Measurements from ENCODE around the gene PWWP2B. TPM values are rescaled to one million over a fixed set of nuclear protein-coding genes. Genes with fewer than 3 reads are reported as not detected.
A peak's percentile ranks its signal among the peaks of the same experiment; 100 is the strongest.

The PWWP2B gene
- total and polyA plus RNA-seq, 2 of the 4 experiments (the other 2 are of a cell fraction) = 1.7 to 2.2 TPM

DNA sequence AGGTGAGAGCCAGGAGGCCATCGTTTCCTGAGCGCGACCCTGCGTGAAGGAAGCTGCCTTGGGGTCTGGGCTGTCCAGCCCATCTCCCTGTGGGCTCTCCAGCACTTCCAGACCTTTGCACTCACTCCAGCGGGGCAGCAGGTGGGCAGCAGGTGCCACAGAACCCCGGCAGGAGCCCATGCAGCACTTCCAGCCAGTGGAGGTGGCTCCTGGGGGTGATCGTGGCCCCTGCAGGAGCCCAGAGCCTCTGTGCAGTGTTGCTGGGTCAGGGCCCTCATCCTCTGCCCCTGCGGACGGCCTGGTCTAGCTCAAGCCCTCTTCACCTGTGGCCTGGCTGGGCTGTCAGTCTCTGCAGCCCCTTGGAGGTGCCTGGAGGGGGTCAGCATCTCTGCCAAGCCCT lies 59.9 kb downstream of the PWWP2B start:
- H2AFZ ChIP-seq (replicated peaks; ENCODE audit: low read length, poor library complexity) = peak overlapping the region; percentile 14
- H3K23ac ChIP-seq (ENCODE audit: low read depth, low read length) = no peak overlapping the region
- ChIA-PET CTCF (no interaction called here), POLR2A (ENCODE audit: unreplicated experiment) (no interaction called here)
- dilution Hi-C loops (cut with HindIII; ENCODE audit: low sequenced_read_pairs, unreplicated experiment) = no loop called here
- H3K9ac ChIP-seq (ENCODE audit: low read depth, low read length) = no peak overlapping the region
- no peaks in the 10 kb centered on the region for H3K36me3 ChIP-seq (ENCODE audit: control insufficient read depth, insufficient read depth, low read length)
- H2AK9ac ChIP-seq (replicated peaks; ENCODE audit: low read depth, low read length, poor library complexity) = no peak overlapping the region
- H3K9me3 ChIP-seq (ENCODE audit: control insufficient read depth, insufficient read depth, low read length) = no peaks in the 10 kb centered on the region
- no peak overlapping the region for H2BK20ac ChIP-seq (ENCODE audit: low read depth, low read length)
- H2BK5ac ChIP-seq (ENCODE audit: low read depth, low read length, poor library complexity, severe bottlenecking) = no peak overlapping the region
- no peak overlapping the region for H3K56ac ChIP-seq (ENCODE audit: extremely low read depth, insufficient read depth, low read length)
- in situ Hi-C loops (cut with MboI; ENCODE audit: low sequenced_read_pairs) = loop anchor here (5.0 kb wide), 2 partner anchors 180 to 235 kb away; no protein-coding TSS in a partner anchor
- no TSS peak for BruUV-seq (replicated peaks)
- no peak overlapping the region for H3K27ac ChIP-seq (ENCODE audit: insufficient read depth, low read length)
- no peak overlapping the region for H2AK5ac ChIP-seq (ENCODE audit: low read depth, low read length)
- H4K91ac ChIP-seq (ENCODE audit: insufficient read depth, low read depth, low read length) = no peak overlapping the region
- no peak overlapping the region for H2BK15ac ChIP-seq (ENCODE audit: low read depth, low read length)
- peaks cover 9% of the 10 kb centered on the region; the same call in 1 of the 2 replicates for H3K27me3 ChIP-seq (ENCODE audit: control insufficient read depth, insufficient read depth, low read length)
- no peak overlapping the region for H3K18ac ChIP-seq (ENCODE audit: low read depth, low read length)
- intact Hi-C loops (cut with micrococcal nuclease) = no loop called here
- H3K4me1 ChIP-seq (ENCODE audit: control insufficient read depth, insufficient read depth, low read length) = 0 out of 2 replicates have a peak, but pooled peaks cover 2% of the 10 kb centered on the region
- ATAC-seq (ENCODE audit: low read depth) (no peak), DNase-seq (no peak)
- H3K4ac ChIP-seq (ENCODE audit: low read depth, low read length) = no peak overlapping the region
- H3K4me3 ChIP-seq (ENCODE audit: insufficient read depth, low read depth, low read length) = no peak overlapping the region
- no peak overlapping the region for H3K4me2 ChIP-seq (ENCODE audit: low read depth, low read length)
- 74% methylated on average over 3 of the region's 9 CpGs; no CpG with 5 or more reads in 1 of the 2 experiments for WGBS, 2 experiments (ENCODE audit: extremely low coverage in 2 of 2, insufficient read length in 1 of 2)
- H2BK120ac ChIP-seq (ENCODE audit: low read depth, low read length) = no peak overlapping the region
- TF ChIP-seq RAD21 (IDR thresholded peaks at IDR 0.05; ENCODE audit: low read length) (no peak), NFE2L2 (IDR thresholded peaks at IDR 0.05; ENCODE audit: low read depth, low read length) (no peak), BHLHE40 (IDR thresholded peaks at IDR 0.05; ENCODE audit: low read depth, low read length) (no peak), MXI1 (IDR thresholded peaks at IDR 0.05; ENCODE audit: borderline replicate concordance, low read depth, low read length) (no peak), POLR2A (IDR thresholded peaks at IDR 0.05; ENCODE audit: low read depth, low read length) (no peak), MAZ (IDR thresholded peaks at IDR 0.05; ENCODE audit: borderline replicate concordance, low read depth, low read length) (no peak)
- TF ChIP-seq, protein P1, sequence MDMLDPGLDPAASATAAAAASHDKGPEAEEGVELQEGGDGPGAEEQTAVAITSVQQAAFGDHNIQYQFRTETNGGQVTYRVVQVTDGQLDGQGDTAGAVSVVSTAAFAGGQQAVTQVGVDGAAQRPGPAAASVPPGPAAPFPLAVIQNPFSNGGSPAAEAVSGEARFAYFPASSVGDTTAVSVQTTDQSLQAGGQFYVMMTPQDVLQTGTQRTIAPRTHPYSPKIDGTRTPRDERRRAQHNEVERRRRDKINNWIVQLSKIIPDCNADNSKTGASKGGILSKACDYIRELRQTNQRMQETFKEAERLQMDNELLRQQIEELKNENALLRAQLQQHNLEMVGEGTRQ (IDR thresholded peaks at IDR 0.05; ENCODE audit: low read depth, low read length) = no peak
- TF ChIP-seq, protein P2, sequence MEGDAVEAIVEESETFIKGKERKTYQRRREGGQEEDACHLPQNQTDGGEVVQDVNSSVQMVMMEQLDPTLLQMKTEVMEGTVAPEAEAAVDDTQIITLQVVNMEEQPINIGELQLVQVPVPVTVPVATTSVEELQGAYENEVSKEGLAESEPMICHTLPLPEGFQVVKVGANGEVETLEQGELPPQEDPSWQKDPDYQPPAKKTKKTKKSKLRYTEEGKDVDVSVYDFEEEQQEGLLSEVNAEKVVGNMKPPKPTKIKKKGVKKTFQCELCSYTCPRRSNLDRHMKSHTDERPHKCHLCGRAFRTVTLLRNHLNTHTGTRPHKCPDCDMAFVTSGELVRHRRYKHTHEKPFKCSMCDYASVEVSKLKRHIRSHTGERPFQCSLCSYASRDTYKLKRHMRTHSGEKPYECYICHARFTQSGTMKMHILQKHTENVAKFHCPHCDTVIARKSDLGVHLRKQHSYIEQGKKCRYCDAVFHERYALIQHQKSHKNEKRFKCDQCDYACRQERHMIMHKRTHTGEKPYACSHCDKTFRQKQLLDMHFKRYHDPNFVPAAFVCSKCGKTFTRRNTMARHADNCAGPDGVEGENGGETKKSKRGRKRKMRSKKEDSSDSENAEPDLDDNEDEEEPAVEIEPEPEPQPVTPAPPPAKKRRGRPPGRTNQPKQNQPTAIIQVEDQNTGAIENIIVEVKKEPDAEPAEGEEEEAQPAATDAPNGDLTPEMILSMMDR (conservative IDR thresholded peaks at IDR 0.05; ENCODE audit: low read depth, low read length) = no peak
- H3K79me1 ChIP-seq (ENCODE audit: low read depth in 1 of 2, low read length in 2 of 2) = no peaks in the 10 kb centered on the region
- H3K14ac ChIP-seq (replicated peaks; ENCODE audit: low read depth, low read length) = no peak overlapping the region
- no peaks in the 10 kb centered on the region for H3K9me1 ChIP-seq (ENCODE audit: insufficient read depth, low read length)
- H4K8ac ChIP-seq (ENCODE audit: low read depth in 2 of 2, low read length in 2 of 2) = no peak overlapping the region
- no peaks in the 10 kb centered on the region for H4K20me1 ChIP-seq (ENCODE audit: insufficient read depth, low read length)
- no peak overlapping the region for H4K5ac ChIP-seq (ENCODE audit: low read depth, low read length)

Measured in IMR-90 (cell line).